HG02610 (cell line): ENCODE measurements around the gene ABR.

Source experiments
- ATAC-seq: cut with Tn5 transposase; IDR thresholded peaks from one replicate; pipeline ENCODE4 v1.9.1; 2021; ENCODE audit warnings: mild to moderate bottlenecking, moderate library complexity; ENCODE audit not compliant: unreplicated experiment

The ABR gene

GRCh38 chr17:1011760-1012735, 167.7 kb downstream of the ABR start:
- no peak for ATAC-seq

GRCh38 chr17:1011138-1011537, 168.6 kb downstream of the ABR start:
- no peak for ATAC-seq

- ATAC-seq: no peak
These were observed 169.2 kb downstream of the ABR start for GRCh38 chr17:1010586-1010985.

GRCh38 chr17:1010086-1010450, 169.7 kb downstream of the ABR start:
- no peak for ATAC-seq

- ATAC-seq: no peak
These were observed 170.3 kb downstream of the ABR start for GRCh38 chr17:1009229-1010085.

- ATAC-seq: no peak
These were observed 171.6 kb downstream of the ABR start for GRCh38 chr17:1008008-1008761.

GRCh38 chr17:1007310-1008007, 172.3 kb downstream of the ABR start:
- ATAC-seq: no peak

- no peak for ATAC-seq
These were observed 173.7 kb downstream of the ABR start for GRCh38 chr17:1006054-1006453.

GRCh38 chr17:1005361-1005946, 174.3 kb downstream of the ABR start:
- no peak for ATAC-seq

GRCh38 chr17:1004769-1005295, 174.9 kb downstream of the ABR start:
- ATAC-seq: no peak

GRCh38 chr17:1003972-1004768, 175.6 kb downstream of the ABR start:
- no peak for ATAC-seq

GRCh38 chr17:1003633-1003971, 176.2 kb downstream of the ABR start:
- no peak for ATAC-seq

- no peak for ATAC-seq
These were observed 176.8 kb downstream of the ABR start for GRCh38 chr17:1002771-1003555.

- no peak for ATAC-seq
These were observed 177.4 kb downstream of the ABR start for GRCh38 chr17:1002412-1002753.

GRCh38 chr17:1001640-1002411, 178.0 kb downstream of the ABR start:
- no peak for ATAC-seq

GRCh38 chr17:1000597-1001461, 179.0 kb downstream of the ABR start:
- no peak for ATAC-seq

GRCh38 chr17:998111-998510, 181.7 kb downstream of the ABR start:
- ATAC-seq: no peak
